HepG2 (cell line): ENCODE measurements around the gene TNIP1. TPM values are rescaled to one million over a fixed set of nuclear protein-coding genes. Genes with fewer than 3 reads are reported as not detected.

ENCODE experiments used
- ADNP ChIP-seq: sonication (generic); formaldehyde crosslinking; IDR thresholded peaks from 2 replicates; pipeline ENCODE4 v1.4.0; 2020; ENCODE audit warnings: missing genetic modification reagents
- BCL3 ChIP-seq: sonication (generic); formaldehyde crosslinking; IDR thresholded peaks from 2 replicates; pipeline ENCODE4 v1.5.1; 2020; ENCODE audit warnings: mild to moderate bottlenecking, missing genetic modification reagents, moderate library complexity
- CHCHD3 ChIP-seq: sonication (generic); formaldehyde crosslinking; IDR thresholded peaks from 2 replicates; pipeline ENCODE4 v1.8.0; 2022; ENCODE audit warnings: mild to moderate bottlenecking, missing genetic modification reagents, moderate library complexity
- DMTF1 ChIP-seq: sonication (generic); formaldehyde crosslinking; IDR thresholded peaks from 2 replicates; pipeline ENCODE4 v1.4.0; 2020; ENCODE audit warnings: mild to moderate bottlenecking, missing genetic modification reagents
- FOXA3 ChIP-seq: IDR thresholded peaks from 2 replicates; pipeline ENCODE4 v1.6.1; 2016; ENCODE audit warnings: missing genetic modification reagents, missing compliant biosample characterization
- FOXJ3 ChIP-seq: sonication (generic); formaldehyde crosslinking; IDR thresholded peaks from 2 replicates; pipeline ENCODE4 v1.4.0; 2020; ENCODE audit warnings: missing genetic modification reagents, mild to moderate bottlenecking, borderline replicate concordance
- HNRNPH1 ChIP-seq: fragments of 200-400 bp; formaldehyde crosslinking; optimal IDR thresholded peaks from 2 replicates; pipeline ENCODE3; 2017; ENCODE audit warnings: mild to moderate bottlenecking, low read depth, low read length
- HNRNPL ChIP-seq: fragments of 200-400 bp; formaldehyde crosslinking; IDR thresholded peaks from 2 replicates; pipeline ENCODE4 v1.6.1; 2017; ENCODE audit warnings: mild to moderate bottlenecking, low read depth, low read length
- HNRNPLL ChIP-seq: fragments of 200-400 bp; formaldehyde crosslinking; IDR thresholded peaks from 2 replicates; pipeline ENCODE4 v1.6.1; 2017; ENCODE audit warnings: mild to moderate bottlenecking, low read depth, low read length; ENCODE audit not compliant: poor library complexity, severe bottlenecking
- JUNB ChIP-seq: sonication (generic); formaldehyde crosslinking; IDR thresholded peaks from 2 replicates; pipeline ENCODE4 v1.8.0; 2022; ENCODE audit warnings: missing genetic modification reagents, mild to moderate bottlenecking, borderline replicate concordance
- KDM6A ChIP-seq: IDR thresholded peaks from 2 replicates; pipeline ENCODE4 v1.6.1; 2016; ENCODE audit warnings: low read depth
- NCOA1 ChIP-seq: sonication (generic); formaldehyde crosslinking; IDR thresholded peaks from 2 replicates; pipeline ENCODE4 v1.9.0; 2021; ENCODE audit warnings: missing genetic modification reagents
- SMYD3 ChIP-seq: sonication (generic); formaldehyde crosslinking; IDR thresholded peaks from 2 replicates; pipeline ENCODE4 v1.8.1; 2023; ENCODE audit warnings: mild to moderate bottlenecking, missing genetic modification reagents
- SP5 ChIP-seq: IDR thresholded peaks from 2 replicates; pipeline ENCODE4 v1.6.1; 2016; ENCODE audit warnings: low read depth, borderline replicate concordance
- ZFAT ChIP-seq: sonication (generic); formaldehyde crosslinking; conservative IDR thresholded peaks from 2 replicates; pipeline ENCODE4 v1.8.1; 2023; ENCODE audit warnings: missing genetic modification reagents, inconsistent platforms
- ZNF18 ChIP-seq: sonication (generic); formaldehyde crosslinking; IDR thresholded peaks from 2 replicates; pipeline ENCODE4 v1.8.0; 2022; ENCODE audit warnings: mild to moderate bottlenecking, missing genetic modification reagents; ENCODE audit not compliant: insufficient replicate concordance
- ZNF296 ChIP-seq: sonication (generic); formaldehyde crosslinking; conservative IDR thresholded peaks from 2 replicates; pipeline ENCODE4 v1.5.0; 2020; ENCODE audit warnings: mild to moderate bottlenecking, missing genetic modification reagents
- ZNF549 ChIP-seq: sonication (generic); formaldehyde crosslinking; IDR thresholded peaks from 2 replicates; pipeline ENCODE4 v1.5.0; 2020; ENCODE audit warnings: missing genetic modification reagents
- ZNF580 ChIP-seq: IDR thresholded peaks from 2 replicates; pipeline ENCODE4 v1.6.1; 2016; ENCODE audit warnings: low read depth, borderline replicate concordance
- ZSCAN21 ChIP-seq: sonication (generic); formaldehyde crosslinking; IDR thresholded peaks from 2 replicates; pipeline ENCODE4 v1.8.0; 2022; ENCODE audit warnings: mild to moderate bottlenecking, missing genetic modification reagents, moderate library complexity, borderline replicate concordance
- polyA plus RNA-seq, 8 experiments: library from polyadenylated mRNA; depleted of rRNA in 3 of 8; stranded (reverse) in 7 of 8; unstranded in 1 of 8; fragments of >200 nt; fragmentation: Illumina TruSeq in 4 of 8; extraction: Trizol in 4 of 8; gene quantifications; 2 replicates each; pipeline versions ENCODE4 v1.2.1 to v1.2.3, GENCODE V29; 2011 to 2016; ENCODE audit warnings: low read depth in 4 of 8, missing spikeins in 1 of 8, mixed read lengths in 1 of 8; ENCODE audit not compliant: insufficient read depth in 1 of 8
- total RNA-seq, 5 experiments: library from RNA; depleted of rRNA; stranded (reverse); fragments of >200 nt; fragmentation: Illumina TruSeq; extraction: Trizol; gene quantifications; 2 replicates each; pipeline ENCODE4 v1.2.3, GENCODE V29; 2016; ENCODE audit warnings: low read depth in 1 of 5
- TF ChIP-seq, protein P1 (sequence below): sonication (generic); formaldehyde crosslinking; IDR thresholded peaks from 2 replicates; pipeline ENCODE4 v1.4.0; 2020; ENCODE audit warnings: missing genetic modification reagents

The TNIP1 gene
- total and polyA plus RNA-seq, 2 of the 13 experiments (the other 11 are each of a cell fraction or from before 2014, with no cell fraction given) = 26.2 to 45.9 TPM

GRCh38 chr5:151080613-151081430 lies at the start of gene TNIP1 (continued):
- TF ChIP-seq ZNF580 (CRISPR knock-in tag) (no peak), BCL3 (CRISPR knock-in tag) (peak; percentile 97; the same call in 1 of the 2 replicates), CHCHD3 (CRISPR knock-in tag) (no peak), HNRNPL (no peak), FOXA3 (CRISPR knock-in tag) (peak; percentile 85), NCOA1 (CRISPR knock-in tag) (no peak; the same call in 1 of the 2 replicates), ADNP (no peak), ZNF549 (CRISPR knock-in tag) (no peak), SMYD3 (0 out of 2 replicates have a peak, but pooled peaks have one; percentile 62), JUNB (CRISPR knock-in tag) (no peak), ZFAT (no peak), ZSCAN21 (CRISPR knock-in tag) (peak; percentile 54; the same call in 1 of the 2 replicates), ZNF18 (peak; percentile 80), DMTF1 (CRISPR knock-in tag) (0 out of 2 replicates have a peak, but pooled peaks have one; percentile 49), HNRNPH1 (no peak), ZNF296 (CRISPR knock-in tag) (peak; percentile 60; the same call in 1 of the 2 replicates), HNRNPLL (peak; percentile 67), SP5 (CRISPR knock-in tag) (no peak; the same call in 1 of the 2 replicates), KDM6A (no peak), FOXJ3 (CRISPR knock-in tag) (peak; percentile 81; the same call in 1 of the 2 replicates)
- TF ChIP-seq, protein P1, sequence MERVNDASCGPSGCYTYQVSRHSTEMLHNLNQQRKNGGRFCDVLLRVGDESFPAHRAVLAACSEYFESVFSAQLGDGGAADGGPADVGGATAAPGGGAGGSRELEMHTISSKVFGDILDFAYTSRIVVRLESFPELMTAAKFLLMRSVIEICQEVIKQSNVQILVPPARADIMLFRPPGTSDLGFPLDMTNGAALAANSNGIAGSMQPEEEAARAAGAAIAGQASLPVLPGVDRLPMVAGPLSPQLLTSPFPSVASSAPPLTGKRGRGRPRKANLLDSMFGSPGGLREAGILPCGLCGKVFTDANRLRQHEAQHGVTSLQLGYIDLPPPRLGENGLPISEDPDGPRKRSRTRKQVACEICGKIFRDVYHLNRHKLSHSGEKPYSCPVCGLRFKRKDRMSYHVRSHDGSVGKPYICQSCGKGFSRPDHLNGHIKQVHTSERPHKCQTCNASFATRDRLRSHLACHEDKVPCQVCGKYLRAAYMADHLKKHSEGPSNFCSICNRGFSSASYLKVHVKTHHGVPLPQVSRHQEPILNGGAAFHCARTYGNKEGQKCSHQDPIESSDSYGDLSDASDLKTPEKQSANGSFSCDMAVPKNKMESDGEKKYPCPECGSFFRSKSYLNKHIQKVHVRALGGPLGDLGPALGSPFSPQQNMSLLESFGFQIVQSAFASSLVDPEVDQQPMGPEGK (CRISPR knock-in tag) = peak; percentile 98
